Stimulated activated CD4-positive, alpha-beta T cell treated with anti-CD3 and anti-CD28 coated beads, Interleukin-12 subunit alpha, Interleukin-12 subunit beta, amount 100 ng/mL, for 48 hours (primary cell): ENCODE results near the gene XPNPEP2.

Source experiments
- DNase-seq, 3 donors: peaks; one replicate each; pipeline ENCODE4 v3.0.0-alpha.2; 2020; ENCODE audit warnings: low read depth in 2 of 3, low spot score in 1 of 3

Gene XPNPEP2

GRCh38 chrX:129748305-129748704 lies 9.5 kb downstream of the XPNPEP2 start:
- no peak for DNase-seq

- DNase-seq: no peak
These were observed 10.3 kb downstream of the XPNPEP2 start for GRCh38 chrX:129749069-129749468.

- no peak for DNase-seq
These were observed 12.2 kb downstream of the XPNPEP2 start for GRCh38 chrX:129750971-129751370.

GRCh38 chrX:129754056-129755024 lies 15.6 kb downstream of the XPNPEP2 start:
- DNase-seq: no peak

GRCh38 chrX:129755779-129756650 lies 17.2 kb downstream of the XPNPEP2 start:
- DNase-seq: no peak

- peak in 1 of 3 donors; percentile 49 for DNase-seq
These were observed 20.8 kb downstream of the XPNPEP2 start for GRCh38 chrX:129759576-129760061.

GRCh38 chrX:129760155-129760554 lies 21.4 kb downstream of the XPNPEP2 start:
- DNase-seq: no peak

- no peak for DNase-seq
These were observed 22.2 kb downstream of the XPNPEP2 start for GRCh38 chrX:129760981-129761380.

- no peak for DNase-seq
These were observed 22.8 kb downstream of the XPNPEP2 start for GRCh38 chrX:129761596-129761995.

GRCh38 chrX:129762448-129762847 lies 23.7 kb downstream of the XPNPEP2 start:
- DNase-seq: no peak

- no peak for DNase-seq
These were observed 24.9 kb downstream of the XPNPEP2 start for GRCh38 chrX:129763666-129764065.

- DNase-seq: no peak
These were observed 29.4 kb downstream of the XPNPEP2 start for GRCh38 chrX:129768186-129768585.

- DNase-seq: no peak
These were observed 30.0 kb downstream of the XPNPEP2 start for GRCh38 chrX:129768586-129769466.

- DNase-seq: peak in 2 of 3 donors; percentile 50
These were observed 30.8 kb downstream of the XPNPEP2 start for GRCh38 chrX:129769467-129770154.

GRCh38 chrX:129771266-129771995 lies 32.7 kb downstream of the XPNPEP2 start:
- DNase-seq: no peak

GRCh38 chrX:129772796-129773431 lies 34.1 kb downstream of the XPNPEP2 start:
- no peak for DNase-seq

- DNase-seq: no peak
These were observed 35.1 kb downstream of the XPNPEP2 start for GRCh38 chrX:129773649-129774458.
